PC-3 (cell line): ENCODE measurements around the gene TMEM123. TPM values are rescaled to one million over a fixed set of nuclear protein-coding genes. Genes with fewer than 3 reads are reported as not detected.

Experiments used
- ATAC-seq: fragments of 200-7000 bp; cut with Tn5 transposase; 2 replicates; pipeline ENCODE4 v1.9.1; 2020; ENCODE audit warnings: mild to moderate bottlenecking, moderate library complexity
- BruUV-seq: library from RNA; stranded (reverse); fragments of 400-500 nt; replicated peaks from 2 replicates; lab custom pipeline; 2021; lab: Mats Ljungman, UMichigan
- CTCF ChIA-PET: fragments of 300-600 bp; sonication (Branson Sonifier 250); formaldehyde crosslinking; loops from one replicate; lab custom pipeline; 2022; ENCODE audit warnings: antibody characterized with exemption; lab: Charles Lee
- POLR2A ChIA-PET: fragments of 300-600 bp; sonication (Branson Sonifier 250); formaldehyde crosslinking; loops from one replicate; lab custom pipeline; 2022; ENCODE audit warnings: antibody characterized with exemption; ENCODE audit not compliant: unreplicated experiment; lab: Charles Lee
- DNase-seq: peaks from one replicate; pipeline ENCODE4 v3.0.0-alpha.2; 2015
- H2AFZ ChIP-seq: fragments of 300-600 bp; sonication (generic); 2 replicates; pipeline ENCODE4 v1.6.0; 2016; ENCODE audit warnings: antibody characterized with exemption, low read length
- H3F3A ChIP-seq: fragments of 300-600 bp; sonication (generic); one replicate; pipeline ENCODE4 v1.6.0; 2017; ENCODE audit warnings: antibody characterized with exemption, low read length, control low read depth, mild to moderate bottlenecking; ENCODE audit not compliant: unreplicated experiment
- H3K27ac ChIP-seq: fragments of 300-600 bp; sonication (generic); 2 replicates; pipeline ENCODE4 v1.5.1; 2016; ENCODE audit warnings: mild to moderate bottlenecking, low read length
- H3K27me3 ChIP-seq: fragments of 300-600 bp; sonication (generic); 2 replicates; pipeline ENCODE4 v1.6.1; 2016; ENCODE audit warnings: low read length, mixed read lengths
- H3K36me3 ChIP-seq: fragments of 300-600 bp; sonication (generic); 2 replicates; pipeline ENCODE4 v1.6.1; 2016; ENCODE audit warnings: low read depth, mixed run types, low read length, mixed read lengths
- H3K4me1 ChIP-seq: fragments of 300-600 bp; sonication (generic); 2 replicates; pipeline ENCODE4 v1.5.1; 2016; ENCODE audit warnings: low read length; ENCODE audit not compliant: insufficient read depth
- H3K4me2 ChIP-seq: fragments of 300-600 bp; sonication (generic); 2 replicates; pipeline ENCODE4 v1.6.0; 2016; ENCODE audit warnings: low read length
- H3K4me3 ChIP-seq: fragments of 300-600 bp; sonication (generic); 2 replicates; pipeline ENCODE4 v1.5.1; 2016; ENCODE audit warnings: mild to moderate bottlenecking, low read length, mixed read lengths
- H3K79me2 ChIP-seq: fragments of 300-600 bp; sonication (generic); 2 replicates; pipeline ENCODE4 v1.6.1; 2017; ENCODE audit warnings: low read length, mixed read lengths
- H3K9ac ChIP-seq: fragments of 300-600 bp; sonication (generic); 2 replicates; pipeline ENCODE4 v1.6.0; 2016; ENCODE audit warnings: mild to moderate bottlenecking, low read length
- H3K9me2 ChIP-seq: fragments of 300-600 bp; sonication (generic); replicated peaks from 2 replicates; pipeline ENCODE4 v1.6.1; 2016; ENCODE audit warnings: mixed run types, low read length, mixed read lengths
- H3K9me3 ChIP-seq: fragments of 300-600 bp; sonication (generic); 2 replicates; pipeline ENCODE4 v1.6.1; 2016; ENCODE audit warnings: low read length, mixed read lengths
- H4K20me1 ChIP-seq: fragments of 300-600 bp; sonication (generic); 2 replicates; pipeline ENCODE4 v1.6.1; 2016; ENCODE audit warnings: low read length, mixed read lengths
- CTCF ChIP-seq: fragments of 300-600 bp; sonication (generic); conservative IDR thresholded peaks from 2 replicates; pipeline ENCODE4 v1.5.1; 2017; ENCODE audit warnings: antibody characterized with exemption, low read depth, mild to moderate bottlenecking, low read length
- EZH2 ChIP-seq: fragments of 300-600 bp; sonication (generic); IDR thresholded peaks from one replicate; pipeline ENCODE4 v1.6.1; 2017; ENCODE audit warnings: antibody characterized with exemption, mild to moderate bottlenecking, low read length; ENCODE audit not compliant: unreplicated experiment
- EZH2phosphoT487 ChIP-seq: fragments of 300-600 bp; sonication (generic); IDR thresholded peaks from 2 replicates; pipeline ENCODE4 v1.6.1; 2018; ENCODE audit warnings: mild to moderate bottlenecking, antibody characterized with exemption, low read length, borderline replicate concordance
- intact Hi-C: fragments of 100-400 bp; cut with micrococcal nuclease; formaldehyde crosslinking; loops from 2 replicates; pipeline ENCODE4 v1.9.0; 2023
- total RNA-seq: library from RNA; depleted of rRNA; stranded (reverse); fragments of >200 nt; gene quantifications from 2 replicates; pipeline ENCODE4 v1.2.3, GENCODE V29; 2014

TMEM123 gene
- total RNA-seq, 1 experiment from 2014 or later: 163 TPM

DNA sequence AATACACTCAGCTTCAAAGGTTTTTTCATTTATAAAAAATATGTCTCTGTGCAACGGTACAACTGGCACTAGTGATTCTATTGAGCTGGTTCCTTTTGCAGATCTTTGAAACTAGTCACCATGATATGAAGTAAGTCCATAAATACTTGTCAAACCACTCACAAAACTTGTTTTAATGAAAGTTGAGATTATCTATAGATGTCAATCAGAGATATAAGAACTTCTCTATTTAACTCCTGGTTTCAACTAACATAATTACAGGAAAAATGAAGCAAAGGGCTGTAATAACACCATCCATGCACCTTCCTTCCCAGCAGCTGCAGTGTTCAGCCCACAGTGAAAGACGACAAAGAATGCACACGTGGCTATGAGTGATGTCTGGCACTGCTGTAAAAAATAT, 44.7 kb downstream of the TMEM123 start:
- H3K4me3 ChIP-seq: no peak overlapping the region
- no TSS peak for BruUV-seq
- POLR2A ChIA-PET: no interaction called here
- no peaks in the 10 kb centered on the region for H3K27me3 ChIP-seq
- H3K9me3 ChIP-seq: no peaks in the 10 kb centered on the region
- H3K4me1 ChIP-seq: peaks cover 7% of the 10 kb centered on the region; the same call in 1 of the 2 replicates
- H3K9me2 ChIP-seq: no peaks in the 10 kb centered on the region
- no peak overlapping the region for H3K27ac ChIP-seq
- no peaks in the 10 kb centered on the region; the same call in 1 of the 2 replicates for H3K36me3 ChIP-seq
- peak; percentile 35 for ATAC-seq
- TF ChIP-seq EZH2phosphoT487 (no peak), CTCF (no peak), EZH2 (no peak)
- intact Hi-C loops: no loop called here
- no peak overlapping the region for H3K4me2 ChIP-seq
- H3K9ac ChIP-seq: no peak overlapping the region
- H3F3A ChIP-seq: no peaks in the 10 kb centered on the region
- H3K79me2 ChIP-seq: peaks cover 70% of the 10 kb centered on the region
- 0 out of 2 replicates have a peak, but pooled peaks cover 11% of the 10 kb centered on the region for H4K20me1 ChIP-seq
- H2AFZ ChIP-seq: no peak overlapping the region
- CTCF ChIA-PET: no interaction called here
- no peak for DNase-seq

GRCh38 chr11:102406099-102406498, 46.5 kb downstream of the TMEM123 start:
- peaks cover 56% of the 10 kb centered on the region for H3K79me2 ChIP-seq
- TF ChIP-seq CTCF: no peak
- DNase-seq (no peak), ATAC-seq (no peak)
- H3K9me3 ChIP-seq: no peaks in the 10 kb centered on the region
- ChIA-PET POLR2A (no interaction called here), CTCF (no interaction called here)
- peaks cover 3% of the 10 kb centered on the region for H3F3A ChIP-seq
- no peak overlapping the region for H3K9ac ChIP-seq
- no peaks in the 10 kb centered on the region for H3K9me2 ChIP-seq
- no peaks in the 10 kb centered on the region for H3K27me3 ChIP-seq
- H3K4me1 ChIP-seq: peaks cover 7% of the 10 kb centered on the region; the same call in 1 of the 2 replicates
- H4K20me1 ChIP-seq: 0 out of 2 replicates have a peak, but pooled peaks cover 11% of the 10 kb centered on the region
- H3K36me3 ChIP-seq: peaks cover 12% of the 10 kb centered on the region
- no peak overlapping the region for H3K27ac ChIP-seq
- no peak overlapping the region for H2AFZ ChIP-seq
- H3K4me3 ChIP-seq: no peak overlapping the region
- no peak overlapping the region for H3K4me2 ChIP-seq
- BruUV-seq: no TSS peak
- intact Hi-C loops: no loop called here

GRCh38 chr11:102405501-102405900, 47.1 kb downstream of the TMEM123 start:
- Histone ChIP-seq H3K4me2 (no peak overlapping the region), H3K9me3 (no peaks in the 10 kb centered on the region), H3K27me3 (no peaks in the 10 kb centered on the region), H3K27ac (no peak overlapping the region), H3K4me1 (peaks cover 7% of the 10 kb centered on the region; the same call in 1 of the 2 replicates), H3F3A (peaks cover 3% of the 10 kb centered on the region), H3K36me3 (peaks cover 18% of the 10 kb centered on the region), H4K20me1 (0 out of 2 replicates have a peak, but pooled peaks cover 11% of the 10 kb centered on the region), H3K9ac (no peak overlapping the region), H2AFZ (no peak overlapping the region), H3K79me2 (peaks cover 53% of the 10 kb centered on the region), H3K4me3 (no peak overlapping the region), H3K9me2 (no peaks in the 10 kb centered on the region)
- no peak for DNase-seq
- ChIA-PET POLR2A (no interaction called here), CTCF (no interaction called here)
- no peak for ATAC-seq
- no peak for TF ChIP-seq EZH2
- TF ChIP-seq EZH2phosphoT487: no peak
- TF ChIP-seq CTCF: no peak
- no TSS peak for BruUV-seq
- intact Hi-C loops: no loop called here
